Activated T-helper 1 cell treated with anti-CD3 and anti-CD28 coated beads, Interleukin-12 subunit alpha, Interleukin-12 subunit beta, Interleukin-2, Interleukin-4 antibody, amounts not matched to agents 30 ng/mL and 10 ng/mL and 1 ng/mL, durations not matched to agents 14 hours and 24 hours and 36 hours (primary cell): ENCODE measurements around the gene PAAF1. TPM values are rescaled to one million over a fixed set of nuclear protein-coding genes. Genes with fewer than 3 reads are reported as not detected.

Experiments used
- DNase-seq: peaks from one replicate; pipeline ENCODE4 v3.0.0; 2021; ENCODE audit warnings: low spot score
- H3K27ac Mint-ChIP-seq: one replicate; pipeline ENCODE4 v1.8.0; 2021; ENCODE audit warnings: mild to moderate bottlenecking, mixed read lengths
- H3K27me3 Mint-ChIP-seq: one replicate; pipeline ENCODE4 v1.8.0; 2022; ENCODE audit warnings: mild to moderate bottlenecking, moderate library complexity, mixed read lengths; ENCODE audit not compliant: insufficient read depth
- H3K36me3 Mint-ChIP-seq: one replicate; pipeline ENCODE4 v1.8.0; 2021; ENCODE audit warnings: low read depth, mixed read lengths
- H3K4me1 Mint-ChIP-seq: one replicate; pipeline ENCODE4 v1.8.0; 2021; ENCODE audit warnings: low read depth, mixed read lengths
- H3K4me3 Mint-ChIP-seq: one replicate; pipeline ENCODE4 v1.8.0; 2021; ENCODE audit warnings: mild to moderate bottlenecking, moderate library complexity, mixed read lengths
- H3K9me3 Mint-ChIP-seq: one replicate; pipeline ENCODE4 v1.8.0; 2021; ENCODE audit warnings: mixed read lengths
- intact Hi-C: fragments of 100-400 bp; cut with micrococcal nuclease; formaldehyde crosslinking; loops from one replicate; pipeline ENCODE4 v1.15.1; 2024
- total RNA-seq: library from RNA; stranded (reverse); gene quantifications from 2 replicates; pipeline ENCODE4 v1.2.3, GENCODE V29; 2022

PAAF1 gene
- 22.4 and 25.0 TPM in 2 replicates for total RNA-seq

GRCh38 chr11:73876424-73877310 is at the start of gene PAAF1, which contains the start of gene COA4:
PAAF1 (plus strand) TSS chr11:73876999; CDS start chr11:73877022, 23 bp downstream.
COA4 (minus strand) TSS chr11:73876846; CDS start chr11:73873378, 3,468 bp downstream.
- peak within 1 kb of the TSS; percentile 93 for H3K4me3 Mint-ChIP-seq
- no peaks in the 10 kb centered on the region for H3K27me3 Mint-ChIP-seq
- DNase-seq, result peak; percentile 92
- H3K36me3 Mint-ChIP-seq, result peaks cover 26% of the 10 kb centered on the region
- H3K27ac Mint-ChIP-seq, result peak within 1 kb of the TSS; percentile 100
- H3K9me3 Mint-ChIP-seq, result no peaks in the 10 kb centered on the region
- intact Hi-C loops, result loop anchor here (1.0 to 10.0 kb wide), 10 partner anchors 88 to 734 kb away; partner anchors contain the start of genes C2CD3, FAM168A, FCHSD2 and PGM2L1
- H3K4me1 Mint-ChIP-seq, result peaks cover 30% of the 10 kb centered on the region

GRCh38 chr11:73830261-73830660 is 46.5 kb upstream of the PAAF1 start:
- H3K4me3 Mint-ChIP-seq, result no peak overlapping the region
- peaks cover 19% of the 10 kb centered on the region for H3K36me3 Mint-ChIP-seq
- intact Hi-C loops, result no loop called here
- no peaks in the 10 kb centered on the region for H3K9me3 Mint-ChIP-seq
- no peaks in the 10 kb centered on the region for H3K27me3 Mint-ChIP-seq
- H3K4me1 Mint-ChIP-seq, result peaks cover 5% of the 10 kb centered on the region
- no peak for DNase-seq
- H3K27ac Mint-ChIP-seq, result no peak overlapping the region

- DNase-seq, result no peak
- H3K4me3 Mint-ChIP-seq, result no peak overlapping the region
- intact Hi-C loops, result no loop called here
- H3K27me3 Mint-ChIP-seq, result no peaks in the 10 kb centered on the region
- H3K36me3 Mint-ChIP-seq, result peaks cover 10% of the 10 kb centered on the region
- H3K27ac Mint-ChIP-seq, result no peak overlapping the region
- no peaks in the 10 kb centered on the region for H3K9me3 Mint-ChIP-seq
- no peaks in the 10 kb centered on the region for H3K4me1 Mint-ChIP-seq
These were observed 43.7 kb upstream of the PAAF1 start for GRCh38 chr11:73833067-73833466.

- Mint-ChIP-seq H3K4me3 (no peak overlapping the region), H3K4me1 (no peaks in the 10 kb centered on the region), H3K27me3 (no peaks in the 10 kb centered on the region), H3K36me3 (peaks cover 6% of the 10 kb centered on the region), H3K9me3 (no peaks in the 10 kb centered on the region), H3K27ac (no peak overlapping the region)
- DNase-seq, result no peak
- intact Hi-C loops, result no loop called here
These were observed 38.2 kb upstream of the PAAF1 start for GRCh38 chr11:73838443-73839122.

GRCh38 chr11:73839123-73839457 is 37.7 kb upstream of the PAAF1 start:
- no peak overlapping the region for H3K27ac Mint-ChIP-seq
- H3K4me3 Mint-ChIP-seq, result no peak overlapping the region
- H3K4me1 Mint-ChIP-seq, result no peaks in the 10 kb centered on the region
- H3K9me3 Mint-ChIP-seq, result no peaks in the 10 kb centered on the region
- no peak for DNase-seq
- intact Hi-C loops, result no loop called here
- H3K36me3 Mint-ChIP-seq, result peaks cover 6% of the 10 kb centered on the region
- no peaks in the 10 kb centered on the region for H3K27me3 Mint-ChIP-seq

GRCh38 chr11:73851046-73851764 is 25.6 kb upstream of the PAAF1 start:
- H3K4me3 Mint-ChIP-seq, result no peak overlapping the region
- no peak for DNase-seq
- no peak overlapping the region for H3K27ac Mint-ChIP-seq
- intact Hi-C loops, result no loop called here
- H3K36me3 Mint-ChIP-seq, result peaks cover 8% of the 10 kb centered on the region
- peaks cover 6% of the 10 kb centered on the region for H3K4me1 Mint-ChIP-seq
- no peaks in the 10 kb centered on the region for H3K27me3 Mint-ChIP-seq
- H3K9me3 Mint-ChIP-seq, result no peaks in the 10 kb centered on the region

- Mint-ChIP-seq H3K9me3 (no peaks in the 10 kb centered on the region), H3K4me3 (no peak overlapping the region), H3K27me3 (no peaks in the 10 kb centered on the region), H3K4me1 (peaks cover 5% of the 10 kb centered on the region), H3K36me3 (peaks cover 4% of the 10 kb centered on the region), H3K27ac (no peak overlapping the region)
- no peak for DNase-seq
- intact Hi-C loops, result no loop called here
These were observed 24.8 kb upstream of the PAAF1 start for GRCh38 chr11:73852049-73852448.

GRCh38 chr11:73854680-73855079 is 22.1 kb upstream of the PAAF1 start:
- DNase-seq, result no peak
- intact Hi-C loops, result no loop called here
- H3K27me3 Mint-ChIP-seq, result no peaks in the 10 kb centered on the region
- peaks cover 11% of the 10 kb centered on the region for H3K36me3 Mint-ChIP-seq
- no peaks in the 10 kb centered on the region for H3K9me3 Mint-ChIP-seq
- no peak overlapping the region for H3K4me3 Mint-ChIP-seq
- no peak overlapping the region for H3K27ac Mint-ChIP-seq
- H3K4me1 Mint-ChIP-seq, result no peaks in the 10 kb centered on the region

- no peaks in the 10 kb centered on the region for H3K9me3 Mint-ChIP-seq
- peaks cover 17% of the 10 kb centered on the region for H3K36me3 Mint-ChIP-seq
- intact Hi-C loops, result no loop called here
- no peak overlapping the region for H3K27ac Mint-ChIP-seq
- no peak overlapping the region for H3K4me3 Mint-ChIP-seq
- no peaks in the 10 kb centered on the region for H3K4me1 Mint-ChIP-seq
- H3K27me3 Mint-ChIP-seq, result no peaks in the 10 kb centered on the region
- DNase-seq, result no peak
These were observed 20.7 kb upstream of the PAAF1 start for GRCh38 chr11:73856031-73856567.

- peaks cover 24% of the 10 kb centered on the region for H3K36me3 Mint-ChIP-seq
- H3K27me3 Mint-ChIP-seq, result no peaks in the 10 kb centered on the region
- no peaks in the 10 kb centered on the region for H3K9me3 Mint-ChIP-seq
- no peak overlapping the region for H3K27ac Mint-ChIP-seq
- H3K4me3 Mint-ChIP-seq, result no peak overlapping the region
- intact Hi-C loops, result no loop called here
- no peaks in the 10 kb centered on the region for H3K4me1 Mint-ChIP-seq
- no peak for DNase-seq
These were observed 17.1 kb upstream of the PAAF1 start for GRCh38 chr11:73859671-73860070.

- Mint-ChIP-seq H3K36me3 (peaks cover 23% of the 10 kb centered on the region), H3K4me3 (no peak overlapping the region), H3K27me3 (no peaks in the 10 kb centered on the region), H3K4me1 (no peaks in the 10 kb centered on the region), H3K9me3 (no peaks in the 10 kb centered on the region), H3K27ac (no peak overlapping the region)
- DNase-seq, result no peak
- intact Hi-C loops, result no loop called here
These were observed 16.6 kb upstream of the PAAF1 start for GRCh38 chr11:73860202-73860601.

- no peaks in the 10 kb centered on the region for H3K9me3 Mint-ChIP-seq
- H3K27ac Mint-ChIP-seq, result no peak overlapping the region
- no peaks in the 10 kb centered on the region for H3K27me3 Mint-ChIP-seq
- intact Hi-C loops, result no loop called here
- no peaks in the 10 kb centered on the region for H3K4me1 Mint-ChIP-seq
- H3K4me3 Mint-ChIP-seq, result no peak overlapping the region
- no peak for DNase-seq
- peaks cover 25% of the 10 kb centered on the region for H3K36me3 Mint-ChIP-seq
These were observed 13.8 kb upstream of the PAAF1 start for GRCh38 chr11:73862986-73863385.
